T-helper 2 cell treated with Interferon-gamma antibody and Interleukin-4, amounts not matched to agents 100 ng/mL and 5 ng/mL, for 36 hours (primary cell): ENCODE data around the gene KAZALD1. TPM values are rescaled to one million over a fixed set of nuclear protein-coding genes. Genes with fewer than 3 reads are reported as not detected.

Experiments
- intact Hi-C: fragments of 100-400 bp; cut with micrococcal nuclease; formaldehyde crosslinking; loops from one replicate; pipeline ENCODE4 v1.15.1; 2023
- total RNA-seq: library from RNA; stranded (reverse); gene quantifications from 2 replicates; pipeline ENCODE4 v1.2.3, GENCODE V29; 2022

KAZALD1 gene
- total RNA-seq, 1 donor from 2014 or later = 0.77 TPM

DNA sequence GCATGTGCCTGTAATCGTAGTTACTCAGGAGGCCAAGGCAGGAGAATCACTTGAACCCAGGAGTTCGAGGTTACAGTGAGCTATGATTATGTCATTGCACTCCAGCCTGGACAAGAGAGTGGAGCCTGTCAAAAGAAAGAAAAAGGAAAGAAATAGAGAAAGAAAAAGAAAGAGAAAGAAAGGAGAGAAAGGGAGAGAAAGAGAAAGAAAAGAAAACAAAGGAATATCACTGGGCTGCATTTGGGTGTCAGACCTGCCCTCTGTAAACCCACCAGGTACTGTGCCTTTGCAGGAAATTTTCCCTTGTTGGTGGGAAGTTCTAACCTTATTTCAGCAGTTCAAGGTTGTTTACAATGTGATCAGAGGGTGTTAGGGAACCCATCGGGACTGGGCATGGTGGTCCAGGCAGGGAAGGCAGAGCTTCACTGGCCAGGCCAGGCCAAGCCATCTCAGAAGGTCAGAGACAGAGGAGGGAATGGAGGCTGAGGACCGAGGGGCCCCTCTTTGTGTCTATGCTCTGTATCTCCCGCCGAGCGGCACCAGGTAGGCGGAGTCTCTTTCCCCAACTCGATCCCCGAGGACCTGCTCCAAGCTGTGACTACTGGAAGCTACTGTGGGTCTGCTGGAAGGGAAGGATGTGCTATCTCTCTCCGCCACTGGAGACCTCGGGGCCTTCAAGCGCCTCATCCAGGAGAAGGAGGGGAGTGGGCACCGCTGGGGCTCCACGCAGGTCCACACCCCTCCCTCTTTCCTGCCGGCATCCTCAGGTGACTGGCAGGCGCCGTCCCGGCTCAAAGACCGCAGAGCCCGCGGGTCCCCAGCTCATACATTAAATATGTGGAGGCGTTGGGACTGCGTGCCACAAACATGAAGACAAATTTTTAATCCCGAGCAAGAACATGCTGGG is 15.2 kb upstream of the KAZALD1 start:
- intact Hi-C loops = no loop called here

- intact Hi-C loops = no loop called here
Observed at GRCh38 chr10:101047268-101047667, 14.5 kb upstream of the KAZALD1 start.

GRCh38 chr10:101047961-101048892 is 13.6 kb upstream of the KAZALD1 start:
- intact Hi-C loops = no loop called here

- intact Hi-C loops = no loop called here
Observed at GRCh38 chr10:101050208-101051069, 11.3 kb upstream of the KAZALD1 start.

DNA sequence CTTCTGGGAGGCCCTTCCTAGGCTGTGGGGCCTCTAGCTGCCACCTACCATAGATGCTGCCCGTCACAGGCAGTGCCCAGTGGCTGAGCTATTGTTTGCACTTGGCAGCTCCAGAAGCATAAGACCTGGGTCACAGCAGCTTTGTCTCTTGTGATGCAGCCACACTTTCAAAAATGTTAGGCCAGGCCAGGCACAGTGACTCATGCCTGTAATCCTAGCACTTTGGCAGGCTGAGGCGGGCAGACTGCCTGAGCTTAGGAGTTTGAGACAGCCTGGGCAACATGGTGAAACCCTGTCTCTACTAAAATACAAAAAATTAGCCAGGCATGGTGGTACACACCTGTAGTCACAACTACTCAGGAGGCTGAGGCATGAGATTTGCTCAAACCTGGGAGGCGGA is 9.5 kb upstream of the KAZALD1 start:
- intact Hi-C loops = no loop called here

DNA sequence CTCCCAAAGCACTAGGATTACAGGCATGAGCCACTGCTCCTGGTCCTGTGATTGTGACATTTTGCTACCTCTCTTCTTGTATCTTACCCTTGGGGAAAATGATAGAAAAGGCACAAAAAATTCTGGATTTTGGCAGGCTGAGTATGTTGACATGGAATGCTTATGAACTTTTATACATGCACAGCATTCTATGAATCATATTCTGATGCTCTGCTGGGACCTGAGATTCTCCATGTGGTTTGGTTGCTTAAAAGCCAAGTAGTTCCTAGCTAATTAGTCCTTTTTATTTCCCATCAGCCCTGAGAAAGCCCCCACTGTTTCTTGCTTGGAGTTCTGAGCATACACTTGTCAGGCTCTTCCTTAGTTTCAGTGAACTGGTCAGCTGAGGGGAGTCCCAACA is 8.3 kb upstream of the KAZALD1 start:
- intact Hi-C loops = no loop called here

DNA sequence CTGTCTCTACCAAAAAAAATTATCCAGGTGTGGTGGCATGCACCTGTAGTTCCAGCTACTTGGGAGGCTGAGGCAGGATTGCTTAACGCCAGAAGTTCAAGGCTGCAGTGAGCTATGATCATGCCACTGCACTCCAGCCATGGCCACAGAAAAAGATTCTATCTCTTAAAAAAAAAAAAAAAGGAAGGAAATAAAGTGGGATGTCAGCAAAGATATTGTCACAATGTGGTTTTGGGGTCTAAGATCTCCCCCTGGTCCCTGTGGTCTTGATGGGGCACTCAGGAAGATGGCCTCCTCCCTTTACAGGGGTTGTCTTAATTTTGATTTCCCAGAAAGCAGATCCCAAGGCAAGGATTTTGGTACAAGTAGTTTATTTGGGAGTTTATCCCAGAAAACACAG is 7.4 kb upstream of the KAZALD1 start:
- intact Hi-C loops = no loop called here

DNA sequence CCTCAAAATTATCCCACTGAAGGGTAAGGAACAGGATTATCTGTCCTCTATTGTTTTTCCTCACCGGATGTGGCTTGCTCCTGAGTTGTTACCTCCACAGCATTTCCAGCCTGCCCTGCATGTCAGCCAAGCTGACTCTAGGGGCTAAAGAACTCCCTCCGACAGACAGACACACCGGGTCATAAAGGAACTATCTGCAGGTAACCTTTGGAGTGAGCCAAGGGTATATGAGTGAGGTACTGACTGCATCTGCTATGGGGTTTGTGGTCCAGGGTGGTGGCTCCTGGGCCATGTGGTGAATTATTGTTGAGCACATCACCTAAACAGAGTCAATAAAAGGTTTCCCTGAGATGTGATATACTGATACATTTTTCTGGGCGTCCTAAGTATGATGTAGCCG is 6.9 kb upstream of the KAZALD1 start:
- intact Hi-C loops = no loop called here

GRCh38 chr10:101055411-101055810 is 6.4 kb upstream of the KAZALD1 start:
- intact Hi-C loops = no loop called here

DNA sequence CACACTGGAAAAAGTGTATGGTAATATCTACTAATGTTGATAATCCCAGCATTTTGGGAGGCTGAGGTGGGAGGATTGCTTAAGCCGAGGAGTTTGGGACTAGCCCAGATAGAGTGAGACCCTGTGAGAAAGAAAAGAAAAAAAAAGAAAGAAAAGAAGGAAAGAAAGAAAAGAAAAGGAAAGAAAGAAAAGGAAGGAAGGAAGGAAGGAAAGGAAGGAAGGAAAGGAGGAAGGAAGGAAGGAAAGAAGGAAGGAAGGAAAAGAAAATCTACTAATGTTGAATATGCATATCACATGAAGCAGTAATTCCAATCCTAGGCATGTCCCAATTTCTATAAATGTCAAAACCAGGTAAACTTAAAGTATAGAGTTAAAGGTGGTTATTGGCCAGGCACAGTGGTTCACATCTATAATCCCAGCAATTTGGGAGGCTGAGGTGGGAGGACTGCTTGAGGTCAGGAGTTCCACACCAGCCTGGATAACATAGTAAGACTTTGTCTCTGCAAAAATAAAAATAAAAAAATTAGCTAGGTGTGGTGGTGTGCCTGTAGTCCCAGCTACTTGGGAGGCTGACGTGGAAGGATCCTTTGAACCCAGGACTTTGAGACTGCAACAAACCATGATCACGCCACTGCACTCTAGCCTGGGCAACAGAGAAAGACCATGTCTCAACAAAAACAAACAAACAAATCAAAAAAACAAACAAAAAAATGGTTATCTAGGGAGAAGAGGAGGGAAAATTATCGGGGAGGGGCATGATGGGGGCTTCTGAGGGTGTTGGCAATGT is 5.2 kb upstream of the KAZALD1 start:
- intact Hi-C loops = no loop called here

DNA sequence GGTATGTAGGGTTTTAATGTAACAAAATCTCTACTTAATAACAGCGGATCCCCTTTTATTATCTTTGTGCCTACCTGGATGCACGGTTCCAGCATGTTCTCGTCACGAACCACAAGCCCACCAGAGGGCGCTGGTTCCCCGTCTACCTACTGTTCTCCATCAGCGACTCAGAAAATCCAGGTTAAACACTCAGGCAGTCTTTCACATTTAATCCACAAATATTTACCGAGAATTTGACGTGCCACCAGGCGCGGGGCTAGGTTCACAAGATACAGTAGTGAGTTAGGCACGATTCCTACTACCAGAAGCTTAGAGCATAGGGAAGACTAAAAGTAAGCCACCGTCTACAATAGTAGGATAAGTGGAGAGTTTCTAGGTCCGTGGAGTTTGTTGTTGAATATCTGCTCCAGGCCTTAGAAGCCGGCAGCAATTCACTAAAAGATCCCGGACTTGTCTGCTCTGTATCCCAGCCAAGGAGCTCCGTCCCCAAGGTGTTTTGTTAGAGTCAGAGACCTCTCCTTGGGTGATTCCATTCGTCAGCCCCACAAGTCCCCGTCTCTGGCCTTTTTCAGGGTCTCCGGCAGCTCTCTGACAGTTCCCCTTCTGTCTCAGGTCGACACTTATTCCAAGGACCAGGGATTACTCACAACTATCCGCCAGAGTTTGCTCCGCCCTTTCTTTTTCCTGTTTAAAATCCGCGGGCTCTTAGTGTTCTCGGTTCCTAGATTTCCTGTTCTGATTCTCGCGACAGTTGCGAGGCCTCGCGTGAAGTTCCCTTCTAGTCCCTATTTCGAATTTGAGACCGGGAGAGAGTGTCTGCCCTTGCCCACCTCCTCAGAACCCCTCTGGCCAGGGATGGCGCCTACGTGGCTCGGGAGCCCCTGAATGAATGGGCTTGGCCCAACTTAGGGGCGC is 1.5 kb upstream of the KAZALD1 start:
- intact Hi-C loops = loop anchor here (1.0 to 5.0 kb wide), 7 partner anchors 8 to 997 kb away; partner anchors contain the start of genes ARMH3, BTRC and NPM3

DNA sequence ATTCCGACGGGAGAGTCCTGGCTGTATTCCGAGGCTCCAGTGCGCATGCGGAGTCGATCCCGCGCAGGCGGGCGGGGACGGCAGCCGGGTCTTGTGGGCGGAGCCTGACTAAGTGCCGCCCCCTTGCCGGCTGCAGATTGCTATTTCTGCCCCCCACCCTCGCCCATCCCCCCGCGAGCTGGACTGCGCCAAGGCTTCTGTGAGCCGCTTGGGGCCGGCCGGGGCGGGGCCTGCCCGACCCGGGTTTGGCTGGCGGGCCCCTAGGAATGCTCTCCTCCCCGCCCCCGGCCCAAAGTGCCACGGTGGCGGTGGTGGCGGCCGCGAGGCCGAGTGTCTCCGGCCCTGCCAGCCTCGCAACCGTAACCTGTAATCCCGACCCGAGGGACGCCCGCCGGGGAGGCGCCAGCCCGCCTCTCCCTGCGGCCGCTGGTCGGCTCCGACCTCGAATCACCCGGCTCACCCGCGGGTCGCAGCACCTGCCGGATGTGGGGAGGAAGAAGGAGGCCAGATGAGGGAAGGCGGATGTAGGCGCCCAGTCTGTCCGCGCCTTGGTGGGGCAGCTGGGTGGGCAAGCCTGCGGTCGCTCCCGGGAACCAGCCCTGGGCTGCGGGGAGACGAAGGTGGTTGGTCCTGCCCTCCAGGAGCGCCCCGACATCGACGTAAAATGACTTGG is 702 bp upstream of the KAZALD1 start:
- intact Hi-C loops = loop anchor here (1.0 to 5.0 kb wide), 7 partner anchors 7 to 996 kb away; partner anchors contain the start of genes ARMH3, BTRC and NPM3

DNA sequence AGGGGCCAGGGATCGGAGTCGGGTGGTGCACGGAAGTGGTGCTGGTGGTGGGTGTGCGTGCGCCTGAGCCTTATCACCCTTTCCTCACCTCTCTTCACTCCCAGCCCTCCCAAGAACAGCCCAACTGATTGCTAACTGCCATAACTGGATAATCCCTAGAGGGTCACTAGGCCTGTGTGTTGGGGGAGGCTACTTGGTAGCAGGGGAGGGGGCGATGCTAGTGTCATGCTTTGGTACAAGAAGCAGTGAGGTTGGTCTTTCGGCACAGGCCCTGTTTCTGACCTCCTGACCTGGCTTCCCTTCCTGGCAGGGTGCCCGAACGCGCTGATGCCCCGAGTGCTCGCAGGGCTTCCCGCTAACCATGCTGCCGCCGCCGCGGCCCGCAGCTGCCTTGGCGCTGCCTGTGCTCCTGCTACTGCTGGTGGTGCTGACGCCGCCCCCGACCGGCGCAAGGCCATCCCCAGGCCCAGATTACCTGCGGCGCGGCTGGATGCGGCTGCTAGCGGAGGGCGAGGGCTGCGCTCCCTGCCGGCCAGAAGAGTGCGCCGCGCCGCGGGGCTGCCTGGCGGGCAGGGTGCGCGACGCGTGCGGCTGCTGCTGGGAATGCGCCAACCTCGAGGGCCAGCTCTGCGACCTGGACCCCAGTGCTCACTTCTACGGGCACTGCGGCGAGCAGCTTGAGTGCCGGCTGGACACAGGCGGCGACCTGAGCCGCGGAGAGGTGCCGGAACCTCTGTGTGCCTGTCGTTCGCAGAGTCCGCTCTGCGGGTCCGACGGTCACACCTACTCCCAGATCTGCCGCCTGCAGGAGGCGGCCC is 652 bp downstream of the KAZALD1 start:
- intact Hi-C loops = loop anchor here (5.0 kb wide), 3 partner anchors 290 to 995 kb away; partner anchors contain the start of genes ARMH3, BTRC and NPM3

GRCh38 chr10:101063050-101063525 is 1.3 kb downstream of the KAZALD1 start:
- intact Hi-C loops = loop anchor here (5.0 kb wide), 3 partner anchors 289 to 994 kb away; partner anchors contain the start of genes ARMH3, BTRC and NPM3

DNA sequence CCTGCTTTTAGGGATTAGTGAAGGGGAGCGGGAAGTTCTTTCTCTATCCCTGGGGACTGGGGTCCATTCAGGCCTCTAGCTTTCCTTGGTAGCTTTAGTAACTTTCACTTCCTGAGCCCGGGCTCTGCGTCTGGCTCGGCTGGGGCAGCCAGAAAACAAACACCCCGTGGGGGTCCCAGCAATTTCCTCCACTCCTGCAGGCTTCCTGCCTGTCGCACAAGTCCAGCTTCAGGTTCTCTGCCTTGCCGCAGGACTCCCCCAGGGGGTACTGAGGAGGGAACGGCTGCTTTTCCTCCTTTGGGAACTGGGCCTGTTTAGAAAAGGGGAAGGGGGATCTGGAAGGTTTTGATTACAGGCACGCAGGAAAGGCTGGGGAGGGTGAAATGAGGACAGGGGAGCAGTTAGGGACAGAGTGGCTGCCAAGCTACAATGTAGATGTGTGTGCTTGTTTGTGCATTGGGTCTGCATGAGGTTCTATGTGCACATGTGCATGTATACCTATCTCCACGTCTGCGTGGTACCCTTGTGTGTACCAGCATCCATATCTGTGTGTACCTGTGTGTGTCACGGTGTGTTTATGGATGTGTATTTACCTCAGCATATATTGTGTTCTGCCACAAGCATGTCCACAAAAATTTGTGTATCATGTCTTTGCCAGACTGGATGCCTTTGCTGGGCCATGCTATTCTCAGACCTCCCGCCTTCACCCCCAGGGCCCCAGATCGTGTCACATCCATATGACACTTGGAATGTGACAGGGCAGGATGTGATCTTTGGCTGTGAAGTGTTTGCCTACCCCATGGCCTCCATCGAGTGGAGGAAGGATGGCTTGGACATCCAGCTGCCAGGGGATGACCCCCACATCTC is 2.0 kb downstream of the KAZALD1 start:
- intact Hi-C loops = loop anchor here (5.0 kb wide), 3 partner anchors 289 to 994 kb away; partner anchors contain the start of genes ARMH3, BTRC and NPM3

DNA sequence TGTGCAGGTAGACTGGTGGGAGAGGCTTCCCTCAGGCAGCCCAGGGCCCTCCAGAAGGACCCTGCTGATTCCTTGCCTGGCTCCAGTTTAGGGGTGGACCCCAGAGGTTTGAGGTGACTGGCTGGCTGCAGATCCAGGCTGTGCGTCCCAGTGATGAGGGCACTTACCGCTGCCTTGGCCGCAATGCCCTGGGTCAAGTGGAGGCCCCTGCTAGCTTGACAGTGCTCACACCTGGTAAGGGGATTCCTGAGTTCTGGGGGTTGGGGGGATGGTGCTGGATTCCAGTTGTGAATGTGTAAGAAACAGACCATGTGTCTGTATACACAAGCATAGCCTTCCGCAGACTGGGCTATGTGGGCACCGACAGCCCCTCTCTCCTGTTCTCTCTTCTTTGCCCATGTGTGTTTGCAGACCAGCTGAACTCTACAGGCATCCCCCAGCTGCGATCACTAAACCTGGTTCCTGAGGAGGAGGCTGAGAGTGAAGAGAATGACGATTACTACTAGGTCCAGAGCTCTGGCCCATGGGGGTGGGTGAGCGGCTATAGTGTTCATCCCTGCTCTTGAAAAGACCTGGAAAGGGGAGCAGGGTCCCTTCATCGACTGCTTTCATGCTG is 2.7 kb downstream of the KAZALD1 start:
- intact Hi-C loops = loop anchor here (5.0 kb wide), 3 partner anchors 288 to 993 kb away; partner anchors contain the start of genes ARMH3, BTRC and NPM3
